Measurements from ENCODE around the gene SLC25A52.
"Not testable (repeated sequence)": the region's sequence is repeated elsewhere in the genome, so short reads cannot be mapped to it uniquely, and the experiment has no call there.

Gene SLC25A52

GRCh38 chr18:31739651-31740050, 21.0 kb downstream of the SLC25A52 start:
- no peak for DNase-seq

GRCh38 chr18:31738460-31739407, 21.9 kb downstream of the SLC25A52 start:
- no peak for DNase-seq

GRCh38 chr18:31736630-31737029, 24.1 kb downstream of the SLC25A52 start:
- DNase-seq = peak; percentile 55

GRCh38 chr18:31731628-31732027, 29.1 kb downstream of the SLC25A52 start:
- no peak for DNase-seq

- not testable (repeated sequence) for DNase-seq
These were observed 31.5 kb downstream of the SLC25A52 start for GRCh38 chr18:31729196-31729595.

- DNase-seq = no peak
These were observed 36.5 kb downstream of the SLC25A52 start for GRCh38 chr18:31723990-31724711.

- DNase-seq = no peak
These were observed 37.1 kb downstream of the SLC25A52 start for GRCh38 chr18:31723639-31723989.

GRCh38 chr18:31722369-31722957, 38.2 kb downstream of the SLC25A52 start:
- peak; percentile 80 for DNase-seq

GRCh38 chr18:31721601-31722000, 39.1 kb downstream of the SLC25A52 start:
- DNase-seq = no peak

GRCh38 chr18:31720867-31721266, 39.8 kb downstream of the SLC25A52 start:
- no peak for DNase-seq

GRCh38 chr18:31719363-31720006, 41.2 kb downstream of the SLC25A52 start:
- no peak for DNase-seq

GRCh38 chr18:31718386-31718785, 42.3 kb downstream of the SLC25A52 start:
- DNase-seq = no peak

- DNase-seq = no peak
These were observed 44.3 kb downstream of the SLC25A52 start for GRCh38 chr18:31716362-31716761.

GRCh38 chr18:31711365-31712172, 49.1 kb downstream of the SLC25A52 start:
- no peak for DNase-seq

GRCh38 chr18:31710826-31711225, 49.9 kb downstream of the SLC25A52 start:
- no peak for DNase-seq

Data from inflammatory macrophage treated with lipopolysaccharide for 4 hours (primary cell).